Neural cell (in vitro differentiated cells): ENCODE data around the gene RPS18. TPM values are rescaled to one million over a fixed set of nuclear protein-coding genes. Genes with fewer than 3 reads are reported as not detected.

Experiments
- H2AFZ ChIP-seq: fragments of 200-600, 300-800 bp; sonication (generic), shearing (Covaris generic); 2 replicates; pipeline ENCODE4 v1.6.0; 2014; ENCODE audit warnings: low read depth, mild to moderate bottlenecking, antibody characterized with exemption, low read length, moderate library complexity
- H3F3A ChIP-seq: fragments of 200-600 bp; shearing (Covaris generic); 2 replicates; pipeline ENCODE4 v1.6.1; 2016; ENCODE audit warnings: mild to moderate bottlenecking, moderate library complexity, mixed read lengths, antibody characterized with exemption, low read length; ENCODE audit not compliant: insufficient read depth, poor library complexity, severe bottlenecking
- H3K27ac ChIP-seq: fragments of 200-600, 300-800 bp; sonication (generic), shearing (Covaris generic); 2 replicates; pipeline ENCODE4 v1.5.1; 2014; ENCODE audit warnings: mild to moderate bottlenecking, low read length, moderate library complexity
- H3K27me3 ChIP-seq: fragments of 300-800, 200-600 bp; sonication (generic), shearing (Covaris generic); 2 replicates; pipeline ENCODE4 v1.6.0; 2014; ENCODE audit warnings: mild to moderate bottlenecking, low read depth, low read length, moderate library complexity; ENCODE audit not compliant: insufficient read depth
- H3K36me3 ChIP-seq: fragments of 300-800, 200-600 bp; sonication (generic), shearing (Covaris generic); 2 replicates; pipeline ENCODE4 v1.5.1; 2014; ENCODE audit warnings: mild to moderate bottlenecking, antibody characterized with exemption, low read length, moderate library complexity; ENCODE audit not compliant: insufficient read depth
- H3K4me2 ChIP-seq: fragments of 300-800, 200-600 bp; sonication (generic), shearing (Covaris generic); 2 replicates; pipeline ENCODE4 v1.6.0; 2014; ENCODE audit warnings: mild to moderate bottlenecking, low read length
- H3K4me3 ChIP-seq: fragments of 300-800, 200-600 bp; sonication (generic), shearing (Covaris generic); 2 replicates; pipeline ENCODE4 v1.5.1; 2014; ENCODE audit warnings: mild to moderate bottlenecking, low read length, moderate library complexity
- H3K79me2 ChIP-seq: fragments of 200-600 bp; shearing (Covaris generic); replicated peaks from 2 replicates; pipeline ENCODE4 v1.6.0; 2014; ENCODE audit warnings: mild to moderate bottlenecking, low read length, moderate library complexity; ENCODE audit not compliant: insufficient read depth
- H3K9ac ChIP-seq: fragments of 300-800, 200-600 bp; sonication (generic), shearing (Covaris generic); 2 replicates; pipeline ENCODE4 v1.6.1; 2016; ENCODE audit warnings: mild to moderate bottlenecking, low read length, mixed read lengths
- H3K9me2 ChIP-seq: fragments of 200-600 bp; shearing (Covaris generic); 2 replicates; pipeline ENCODE4 v1.6.1; 2016; ENCODE audit warnings: mild to moderate bottlenecking, low read length, mixed read lengths; ENCODE audit not compliant: insufficient read depth
- H3K9me3 ChIP-seq: fragments of 200-600, 300-800 bp; sonication (generic), shearing (Covaris generic); 2 replicates; pipeline ENCODE4 v1.6.1; 2016; ENCODE audit warnings: mild to moderate bottlenecking, mixed run types, low read length, moderate library complexity, mixed read lengths
- H4K20me1 ChIP-seq: fragments of 200-600 bp; shearing (Covaris generic); 2 replicates; pipeline ENCODE4 v1.6.1; 2016; ENCODE audit warnings: mild to moderate bottlenecking, mixed run types; ENCODE audit not compliant: insufficient read depth
- CTCF ChIP-seq: fragments of 450-650 bp; IDR thresholded peaks from 2 replicates; pipeline ENCODE4 v1.5.1; 2014; ENCODE audit warnings: antibody characterized with exemption, mild to moderate bottlenecking, moderate library complexity; ENCODE audit not compliant: poor library complexity, severe bottlenecking
- EP300 ChIP-seq: fragments of 450-650 bp; conservative IDR thresholded peaks from 2 replicates; pipeline ENCODE4 v1.6.1; 2014; ENCODE audit warnings: antibody characterized with exemption, mild to moderate bottlenecking, moderate library complexity; ENCODE audit not compliant: poor library complexity, severe bottlenecking
- EZH2 ChIP-seq: fragments of 200-600, 300-800 bp; shearing (Covaris generic), sonication (generic); IDR thresholded peaks from 2 replicates; pipeline ENCODE4 v1.6.1; 2014; ENCODE audit warnings: antibody characterized with exemption, low read length, borderline replicate concordance, mild to moderate bottlenecking; ENCODE audit not compliant: insufficient read depth, poor library complexity, severe bottlenecking
- MXI1 ChIP-seq: fragments of 450-650 bp; conservative IDR thresholded peaks from 2 replicates; pipeline ENCODE4 v1.6.1; 2014; ENCODE audit warnings: antibody characterized with exemption, mild to moderate bottlenecking; ENCODE audit not compliant: poor library complexity, severe bottlenecking
- POLR2AphosphoS5 ChIP-seq: IDR thresholded peaks from 2 replicates; pipeline ENCODE4 v1.6.1; 2012
- RAD21 ChIP-seq: fragments of 450-650 bp; conservative IDR thresholded peaks from 2 replicates; pipeline ENCODE4 v1.6.1; 2014; ENCODE audit warnings: antibody characterized with exemption, mild to moderate bottlenecking, moderate library complexity
- REST ChIP-seq: IDR thresholded peaks from 2 replicates; pipeline ENCODE4 v1.6.1; 2012; ENCODE audit warnings: borderline replicate concordance
- SMC3 ChIP-seq: fragments of 450-650 bp; conservative IDR thresholded peaks from 2 replicates; pipeline ENCODE4 v1.6.1; 2014; ENCODE audit warnings: antibody characterized with exemption, mild to moderate bottlenecking, moderate library complexity; ENCODE audit not compliant: poor library complexity
- TAF1 ChIP-seq: IDR thresholded peaks from 2 replicates; pipeline ENCODE4 v1.6.1; 2012; ENCODE audit warnings: low read depth
- polyA plus RNA-seq: library from polyadenylated mRNA; depleted of rRNA; stranded (reverse); fragments of >200 nt; gene quantifications from 2 replicates; pipeline ENCODE4 v1.2.3, GENCODE V29; 2014

The RPS18 gene
- polyA plus RNA-seq, 1 donor from 2014 or later, result 2,078 TPM

DNA sequence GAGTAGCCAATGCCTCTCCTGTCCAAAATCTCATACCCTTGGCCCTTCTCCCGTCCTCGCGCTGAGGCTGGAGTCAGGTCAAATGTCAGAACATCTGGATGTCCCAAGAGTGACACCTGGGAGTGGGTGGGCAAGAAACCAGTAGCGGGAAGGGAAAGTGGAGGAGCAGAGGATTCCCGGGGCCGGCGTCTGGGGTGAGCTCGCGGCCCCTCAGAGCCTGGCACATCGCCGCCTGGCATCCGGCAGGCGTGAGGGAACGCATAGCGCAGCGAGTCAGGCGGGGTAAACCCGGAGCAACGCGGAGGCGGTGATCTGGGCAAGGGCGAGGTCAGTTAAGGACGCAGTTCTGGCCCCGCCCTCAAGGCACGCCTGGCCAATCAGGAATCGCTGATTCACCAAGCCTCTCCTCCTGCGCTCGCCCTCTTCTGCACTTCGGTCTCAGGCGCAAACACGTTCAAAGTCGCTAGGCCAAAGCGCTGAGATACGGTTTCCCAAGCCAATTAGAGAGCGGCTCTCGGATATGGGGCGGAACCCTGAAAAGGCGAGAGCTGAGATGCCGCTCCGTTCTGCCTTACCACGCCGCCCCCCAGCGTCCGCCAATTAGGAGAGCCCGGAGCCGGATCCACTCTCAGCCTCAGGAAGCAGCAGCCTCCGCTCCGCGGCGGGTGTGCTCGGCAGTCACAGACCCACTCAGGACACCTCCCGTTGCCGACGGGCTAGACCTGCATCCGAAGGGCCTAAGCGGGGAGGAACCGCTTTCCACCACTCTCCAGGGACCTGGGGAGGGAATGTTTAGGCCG is 22.7 kb upstream of the RPS18 start:
- Histone ChIP-seq H3K9ac (peak overlapping the region; percentile 73), H4K20me1 (no peaks in the 10 kb centered on the region), H3K9me3 (no peaks in the 10 kb centered on the region), H3K79me2 (no peaks in the 10 kb centered on the region), H3K36me3 (no peaks in the 10 kb centered on the region), H3K4me3 (peak overlapping the region; percentile 72), H3K27me3 (no peaks in the 10 kb centered on the region), H3K9me2 (no peaks in the 10 kb centered on the region), H3F3A (peaks cover 5% of the 10 kb centered on the region), H3K27ac (peak overlapping the region; percentile 76), H2AFZ (peak overlapping the region; percentile 91), H3K4me2 (peak overlapping the region; percentile 98)
- no peak for TF ChIP-seq TAF1
- no peak for TF ChIP-seq EZH2
- TF ChIP-seq REST, result peak; percentile 68
- peak; percentile 60 for TF ChIP-seq POLR2AphosphoS5
- TF ChIP-seq CTCF, result peak; percentile 54
- no peak for TF ChIP-seq EP300
- TF ChIP-seq SMC3, result peak; percentile 44
- TF ChIP-seq RAD21, result peak; percentile 45
- peak; percentile 33 for TF ChIP-seq MXI1

- H3K4me2 ChIP-seq, result peak overlapping the region; percentile 49
- H3K36me3 ChIP-seq, result no peaks in the 10 kb centered on the region
- H3K27me3 ChIP-seq, result no peaks in the 10 kb centered on the region
- peak; percentile 10 for TF ChIP-seq TAF1
- TF ChIP-seq CTCF, result no peak
- peak overlapping the region; percentile 76 for H3K27ac ChIP-seq
- H4K20me1 ChIP-seq, result no peaks in the 10 kb centered on the region
- no peaks in the 10 kb centered on the region for H3K9me3 ChIP-seq
- H3K79me2 ChIP-seq, result no peaks in the 10 kb centered on the region
- H3K4me3 ChIP-seq, result peak overlapping the region; percentile 72
- peak overlapping the region; percentile 76 for H2AFZ ChIP-seq
- H3K9me2 ChIP-seq, result no peaks in the 10 kb centered on the region
- H3F3A ChIP-seq, result peaks cover 5% of the 10 kb centered on the region
- peak overlapping the region; percentile 73 for H3K9ac ChIP-seq
Observed at GRCh38 chr6:33249732-33250630, 21.9 kb upstream of the RPS18 start.
